Measurements from ENCODE around the gene FES. TPM values are rescaled to one million over a fixed set of nuclear protein-coding genes. Genes with fewer than 3 reads are reported as not detected.

The FES gene
- total RNA-seq, 1 donor from 2014 or later = 3.2 TPM

DNA sequence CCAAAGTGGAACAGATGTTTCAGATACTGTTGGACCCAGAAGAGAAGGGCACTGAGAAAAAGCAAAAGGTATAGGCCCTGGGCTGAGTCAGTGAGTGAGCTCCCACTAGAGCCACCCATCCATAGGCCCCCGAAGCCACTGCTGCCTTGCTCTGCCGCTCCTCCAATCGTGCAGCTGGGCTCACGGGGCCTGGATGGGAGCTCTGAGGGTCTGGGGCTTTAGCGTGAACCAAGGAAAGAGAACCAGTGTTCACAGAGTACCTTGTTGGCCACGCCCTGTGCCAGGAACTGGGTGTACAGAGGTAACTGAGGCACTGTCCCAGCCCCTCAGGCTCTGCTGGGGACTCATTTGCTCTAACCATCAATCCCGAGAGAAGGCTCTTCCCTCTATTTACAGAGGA lies 55.5 kb downstream of the FES start:
- DNase-seq (ENCODE audit: low read depth) = no peak
- no peaks in the 10 kb centered on the region for H3K27me3 ChIP-seq (ENCODE audit: control insufficient read depth, insufficient read depth, low read length)
- no peak for FAIRE-seq
- H3K36me3 ChIP-seq (ENCODE audit: control insufficient read depth, insufficient read depth, low read length) = peaks cover 42% of the 10 kb centered on the region
- no peak overlapping the region for H3K4me3 ChIP-seq (ENCODE audit: low read depth, low read length)
- TF ChIP-seq, protein P1, sequence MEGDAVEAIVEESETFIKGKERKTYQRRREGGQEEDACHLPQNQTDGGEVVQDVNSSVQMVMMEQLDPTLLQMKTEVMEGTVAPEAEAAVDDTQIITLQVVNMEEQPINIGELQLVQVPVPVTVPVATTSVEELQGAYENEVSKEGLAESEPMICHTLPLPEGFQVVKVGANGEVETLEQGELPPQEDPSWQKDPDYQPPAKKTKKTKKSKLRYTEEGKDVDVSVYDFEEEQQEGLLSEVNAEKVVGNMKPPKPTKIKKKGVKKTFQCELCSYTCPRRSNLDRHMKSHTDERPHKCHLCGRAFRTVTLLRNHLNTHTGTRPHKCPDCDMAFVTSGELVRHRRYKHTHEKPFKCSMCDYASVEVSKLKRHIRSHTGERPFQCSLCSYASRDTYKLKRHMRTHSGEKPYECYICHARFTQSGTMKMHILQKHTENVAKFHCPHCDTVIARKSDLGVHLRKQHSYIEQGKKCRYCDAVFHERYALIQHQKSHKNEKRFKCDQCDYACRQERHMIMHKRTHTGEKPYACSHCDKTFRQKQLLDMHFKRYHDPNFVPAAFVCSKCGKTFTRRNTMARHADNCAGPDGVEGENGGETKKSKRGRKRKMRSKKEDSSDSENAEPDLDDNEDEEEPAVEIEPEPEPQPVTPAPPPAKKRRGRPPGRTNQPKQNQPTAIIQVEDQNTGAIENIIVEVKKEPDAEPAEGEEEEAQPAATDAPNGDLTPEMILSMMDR (IDR thresholded peaks at IDR 0.05; ENCODE audit: insufficient read depth, low read length, severe bottlenecking) = no peak

DNA sequence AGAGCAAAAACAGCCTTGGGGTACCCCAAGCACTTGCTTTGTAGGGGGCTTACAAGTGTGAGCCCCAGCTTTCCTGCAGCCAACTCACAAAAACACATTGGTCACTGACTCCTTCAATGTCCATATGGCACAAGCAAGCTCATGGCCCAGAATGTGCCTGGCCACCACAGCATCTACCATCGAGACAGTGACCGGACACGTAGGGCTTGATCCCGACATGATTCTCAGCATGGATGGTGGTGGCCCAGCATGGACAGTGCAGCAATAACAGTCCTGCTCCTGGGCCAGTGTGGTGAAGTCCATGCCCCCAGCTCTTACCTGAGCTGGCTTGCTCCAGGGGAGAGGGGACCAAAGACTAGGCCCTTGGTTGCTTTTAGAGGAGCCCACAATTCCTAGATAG lies 56.7 kb downstream of the FES start:
- no peak overlapping the region for H3K4me3 ChIP-seq (ENCODE audit: low read depth, low read length)
- DNase-seq (ENCODE audit: low read depth) (no peak), FAIRE-seq (no peak)
- H3K27me3 ChIP-seq (ENCODE audit: control insufficient read depth, insufficient read depth, low read length) = no peaks in the 10 kb centered on the region
- TF ChIP-seq, protein P1 (IDR thresholded peaks at IDR 0.05; ENCODE audit: insufficient read depth, low read length, severe bottlenecking) = no peak
- peaks cover 45% of the 10 kb centered on the region for H3K36me3 ChIP-seq (ENCODE audit: control insufficient read depth, insufficient read depth, low read length)

DNA sequence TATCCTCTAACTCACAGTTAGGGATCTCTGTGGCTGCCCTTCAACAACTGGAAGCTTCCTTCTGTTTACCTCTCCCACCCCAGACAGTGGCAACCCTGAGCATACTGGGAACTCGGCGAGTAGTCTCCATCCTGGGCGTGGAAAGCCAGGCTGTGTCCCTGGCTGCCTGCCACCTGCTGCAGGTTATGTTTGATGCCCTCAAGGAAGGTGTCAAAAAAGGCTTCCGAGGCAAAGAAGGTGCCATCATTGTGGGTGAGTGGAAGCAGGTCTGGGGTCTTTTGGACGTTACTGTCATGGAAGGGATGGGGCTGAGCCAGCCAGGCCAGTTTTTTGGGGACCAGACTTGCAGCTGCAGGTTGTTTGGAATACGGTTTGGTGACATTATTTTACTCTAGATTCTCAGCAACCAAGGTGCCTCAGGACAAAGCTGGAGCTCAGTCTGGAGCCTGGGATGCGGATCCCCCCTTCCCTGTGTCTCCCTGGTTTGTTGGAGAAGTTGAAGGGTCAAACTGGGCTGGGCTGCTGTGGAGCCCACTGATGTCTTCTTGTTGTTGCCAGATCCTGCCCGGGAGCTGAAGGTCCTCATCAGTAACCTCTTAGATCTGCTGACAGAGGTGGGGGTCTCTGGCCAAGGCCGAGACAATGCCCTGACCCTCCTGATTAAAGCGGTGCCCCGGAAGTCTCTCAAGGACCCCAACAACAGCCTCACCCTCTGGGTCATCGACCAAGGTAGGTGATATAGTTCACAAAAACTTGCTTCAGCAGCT lies 58.2 kb downstream of the FES start:
- FAIRE-seq = no peak
- Histone ChIP-seq H3K4me3 (ENCODE audit: low read depth, low read length) (no peak overlapping the region), H3K27me3 (ENCODE audit: control insufficient read depth, insufficient read depth, low read length) (no peaks in the 10 kb centered on the region), H3K36me3 (ENCODE audit: control insufficient read depth, insufficient read depth, low read length) (peaks cover 48% of the 10 kb centered on the region)
- TF ChIP-seq, protein P1 (IDR thresholded peaks at IDR 0.05; ENCODE audit: insufficient read depth, low read length, severe bottlenecking) = no peak
- DNase-seq (ENCODE audit: low read depth) = no peak

DNA sequence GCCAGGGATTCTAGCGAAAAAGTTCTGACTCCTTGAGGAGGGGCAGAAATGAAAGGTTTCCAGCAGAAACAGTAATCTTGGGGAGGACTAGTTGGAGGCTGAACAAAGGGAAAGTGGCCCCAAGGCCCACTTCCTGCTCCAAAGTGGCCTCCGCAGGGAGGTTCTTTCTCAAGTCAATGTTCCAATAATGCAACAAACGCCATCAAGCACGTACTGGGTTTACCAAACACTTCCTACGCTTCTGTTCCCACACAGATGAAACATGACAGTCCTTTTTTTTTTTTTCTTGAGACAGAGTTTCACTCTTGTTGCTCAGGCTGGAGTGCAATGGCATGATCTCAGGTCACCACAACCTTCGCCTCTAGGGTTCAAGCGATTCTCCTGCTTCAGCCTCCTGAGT lies 60.8 kb downstream of the FES start:
- Histone ChIP-seq H3K27me3 (ENCODE audit: control insufficient read depth, insufficient read depth, low read length) (no peaks in the 10 kb centered on the region), H3K36me3 (ENCODE audit: control insufficient read depth, insufficient read depth, low read length) (peaks cover 48% of the 10 kb centered on the region), H3K4me3 (ENCODE audit: low read depth, low read length) (no peak overlapping the region)
- TF ChIP-seq, protein P1 (IDR thresholded peaks at IDR 0.05; ENCODE audit: insufficient read depth, low read length, severe bottlenecking) = no peak
- FAIRE-seq = no peak
- no peak for DNase-seq (ENCODE audit: low read depth)

Other genes with a start within 250 kb of the FES start
- 0.26 TPM in 2 replicates for gene BLM, start 167.2 kb upstream of the FES start, total RNA-seq
- 32.1 and 49.9 TPM in 2 replicates for gene FURIN, start 15.9 kb upstream of the FES start, total RNA-seq
- gene MAN2A2, start 18.8 kb downstream of the FES start, total RNA-seq = 8.4 and 12.3 TPM in 2 replicates
- gene HDDC3, start 48.0 kb downstream of the FES start, total RNA-seq = 28.5 and 37.6 TPM in 2 replicates
- gene UNC45A, start 50.8 kb downstream of the FES start, total RNA-seq = 64.8 and 105 TPM in 2 replicates
- 11.6 and 12.9 TPM in 2 replicates for gene RCCD1, start 70.4 kb downstream of the FES start, total RNA-seq
- gene PRC1, start 110.0 kb downstream of the FES start, total RNA-seq = 6.1 and 14.8 TPM in 2 replicates
- 10.5 and 12.2 TPM in 2 replicates for gene VPS33B, start 138.1 kb downstream of the FES start, total RNA-seq
- gene SV2B, start 215.8 kb downstream of the FES start, total RNA-seq = 0.26 and 0.38 TPM in 2 replicates